GDM1 (cell line): ENCODE data around the gene ACSF2.
"Not testable (repeated sequence)": the region's sequence is repeated elsewhere in the genome, so short reads cannot be mapped to it uniquely, and the experiment has no call there.

Experiments used
- DNase-seq: peaks from one replicate; lab custom pipeline; 2025; lab: John Stamatoyannopoulos, UW

ACSF2 gene

DNA sequence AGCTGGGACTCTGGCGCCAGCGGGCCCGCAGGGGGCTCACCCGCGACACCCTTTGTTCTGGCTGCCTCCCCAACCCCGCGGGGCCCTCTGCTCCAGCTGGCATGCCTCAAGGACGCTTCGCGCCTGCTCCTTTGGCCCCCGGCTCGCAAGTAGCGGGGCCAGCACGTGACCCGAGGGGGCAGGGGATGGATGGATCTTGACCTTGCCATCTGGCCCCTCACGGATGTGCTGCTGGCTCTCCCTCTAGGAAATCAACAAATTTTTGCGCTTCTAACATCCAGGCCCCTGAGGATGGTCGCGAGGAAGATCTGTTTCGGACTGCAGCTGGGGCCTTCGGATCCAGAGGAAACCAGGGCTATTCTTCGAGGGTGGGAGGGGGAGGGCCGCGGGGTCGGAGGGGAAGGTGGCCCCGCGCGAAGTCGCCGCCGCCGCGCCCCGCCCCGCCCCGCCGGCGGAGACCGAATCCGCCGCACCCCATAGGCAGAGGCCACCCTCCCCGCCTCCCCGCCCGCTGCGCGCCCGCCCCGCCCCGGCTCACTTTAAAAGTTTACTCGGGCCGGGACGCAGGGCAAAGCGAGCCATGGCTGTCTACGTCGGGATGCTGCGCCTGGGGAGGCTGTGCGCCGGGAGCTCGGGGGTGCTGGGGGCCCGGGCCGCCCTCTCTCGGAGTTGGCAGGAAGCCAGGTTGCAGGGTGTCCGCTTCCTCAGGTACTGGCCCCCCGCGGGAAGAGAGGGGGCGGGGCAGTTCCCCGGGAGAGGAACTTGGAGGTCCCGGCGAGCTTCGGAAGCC lies at the start of gene ACSF2:
ACSF2 (plus strand) TSS at position 537 of the 790 bp plus-strand sequence; CDS start at position 581, 44 bp downstream.
- DNase-seq = peak; percentile 58

GRCh38 chr17:50379351-50380132 lies 46.5 kb upstream of the ACSF2 start:
- no peak for DNase-seq

GRCh38 chr17:50380369-50381259 lies 45.4 kb upstream of the ACSF2 start:
- DNase-seq = no peak

DNA sequence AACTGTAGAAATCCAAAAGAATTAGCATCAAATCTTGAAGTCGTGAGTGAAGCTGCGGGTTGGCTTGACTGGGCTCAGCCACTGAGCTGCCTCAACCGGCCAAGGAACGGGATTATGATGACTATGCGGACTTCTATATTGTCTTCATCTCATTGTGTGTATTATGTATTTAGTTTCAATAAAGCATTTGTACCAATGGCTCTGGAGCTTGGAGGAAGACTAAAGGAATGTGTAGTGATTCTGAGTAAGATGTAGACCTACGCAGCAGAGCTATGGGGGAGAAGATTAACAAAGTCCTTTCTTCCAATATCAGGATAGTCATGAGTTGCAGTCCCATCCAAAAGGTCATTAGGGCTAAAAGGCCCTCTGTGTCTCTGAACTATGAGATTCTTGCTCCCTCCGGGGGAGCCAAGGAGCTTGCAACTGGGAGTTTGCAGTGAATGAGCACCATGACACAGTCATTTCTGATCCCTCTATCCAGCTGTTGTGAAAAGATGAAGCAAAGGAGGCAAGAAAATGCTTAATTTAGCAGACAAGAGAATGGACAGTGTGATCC lies 44.7 kb upstream of the ACSF2 start:
- DNase-seq = no peak

GRCh38 chr17:50381920-50382319 lies 44.1 kb upstream of the ACSF2 start:
- no peak for DNase-seq

GRCh38 chr17:50382931-50383330 lies 43.1 kb upstream of the ACSF2 start:
- DNase-seq = no peak

DNA sequence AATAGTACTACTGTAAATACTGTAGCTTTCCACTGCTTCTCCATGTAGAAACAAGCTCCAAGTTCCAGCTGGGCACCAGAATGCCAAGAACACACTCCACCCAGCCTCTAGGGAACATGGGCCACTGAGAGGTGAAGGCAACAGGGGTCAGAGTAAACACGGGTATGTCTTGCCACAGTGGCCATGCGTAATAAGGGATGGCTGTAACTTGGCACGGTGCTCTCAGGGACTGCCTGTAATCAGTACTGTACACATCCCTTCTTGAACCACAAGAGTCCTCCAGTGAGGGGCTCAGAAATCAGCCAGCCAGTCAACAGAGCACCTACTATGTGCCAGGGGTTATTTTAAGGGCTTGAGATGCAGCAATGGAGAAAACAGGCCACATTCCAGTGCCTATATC lies 39.5 kb upstream of the ACSF2 start:
- no peak for DNase-seq

- no peak for DNase-seq
These were observed 37.3 kb upstream of the ACSF2 start for GRCh38 chr17:50388728-50389127.

- no peak for DNase-seq
These were observed 36.5 kb upstream of the ACSF2 start for GRCh38 chr17:50389534-50389933.

DNA sequence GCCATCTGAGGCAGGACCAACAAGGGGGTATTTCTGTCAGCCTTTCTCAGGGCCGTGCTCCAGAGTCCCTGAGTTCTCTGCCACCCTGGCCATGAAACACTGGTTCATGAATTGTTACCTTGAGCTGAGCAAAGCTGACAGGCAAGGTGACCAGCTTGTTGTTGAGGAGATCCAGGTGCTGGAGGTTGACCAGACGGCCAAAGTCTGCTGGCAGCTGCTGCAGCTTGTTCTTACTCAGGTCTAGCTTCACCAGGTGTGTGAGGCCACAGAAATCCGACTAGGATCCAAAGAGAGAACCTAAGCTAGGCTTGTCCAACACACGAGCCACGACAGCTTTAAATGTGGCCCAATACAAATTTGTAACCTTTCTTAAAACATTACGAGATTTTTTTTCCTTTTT lies 33.4 kb upstream of the ACSF2 start:
- DNase-seq = no peak

- DNase-seq = no peak
These were observed 32.3 kb upstream of the ACSF2 start for GRCh38 chr17:50393700-50394099.

DNA sequence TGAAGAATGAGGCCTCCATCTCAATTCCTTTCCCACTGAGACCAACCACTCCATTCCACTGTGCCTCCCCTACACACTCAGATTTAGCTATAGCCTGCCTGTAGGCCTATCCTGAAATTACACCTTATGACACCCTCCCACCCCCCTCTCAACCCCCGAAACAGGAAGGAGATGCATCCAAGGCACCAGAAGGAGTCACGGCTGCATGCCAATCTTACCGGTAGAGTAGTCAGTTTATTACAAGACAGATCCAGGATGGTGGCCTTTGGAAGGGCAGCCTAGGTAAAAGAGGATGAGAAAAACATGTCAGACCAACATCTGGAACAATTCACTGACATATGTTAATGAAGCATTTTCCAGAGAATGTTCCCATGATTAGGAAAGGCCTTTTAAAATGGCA lies 31.3 kb upstream of the ACSF2 start:
- no peak for DNase-seq

DNA sequence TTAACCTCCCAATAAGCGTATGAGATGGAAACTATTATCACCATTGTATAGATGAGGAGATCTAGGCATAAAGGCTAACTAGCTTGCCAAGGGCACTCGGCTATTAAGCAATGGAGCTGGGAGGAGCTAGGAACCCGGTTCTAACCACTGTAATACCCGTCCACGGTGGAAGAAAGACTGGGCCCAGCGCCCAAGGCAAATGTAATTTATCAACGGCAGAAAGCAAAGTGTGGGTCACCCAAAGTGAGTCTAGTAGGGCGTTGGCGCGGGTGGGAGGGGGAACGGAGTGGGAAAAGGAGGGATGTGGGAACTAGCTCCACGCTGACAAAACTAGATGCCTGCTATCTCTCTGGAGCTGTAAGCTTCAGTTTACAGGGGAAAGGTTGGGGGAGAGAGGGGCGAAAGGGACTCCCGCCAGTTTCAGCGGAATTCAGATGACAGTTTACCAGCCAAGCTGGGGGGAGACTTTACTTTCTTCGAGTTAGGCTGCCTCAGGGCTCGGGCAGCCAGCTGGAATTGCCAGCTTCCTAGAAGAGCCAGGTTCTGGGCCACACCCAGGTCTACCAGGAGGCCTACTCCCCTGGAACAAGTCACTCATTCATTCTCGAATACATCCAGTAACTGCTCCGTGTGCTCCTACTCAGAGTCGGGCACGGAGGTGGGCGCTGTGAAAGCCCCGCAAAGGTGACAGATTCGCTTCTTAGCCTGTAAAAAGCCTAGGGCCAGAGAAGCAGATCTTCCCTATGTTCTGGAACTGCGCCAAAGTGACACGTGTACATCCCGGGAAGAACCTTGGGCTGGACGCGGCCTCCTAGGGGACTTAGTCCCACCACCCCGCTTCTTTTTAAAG lies 29.5 kb upstream of the ACSF2 start:
- no peak for DNase-seq

DNA sequence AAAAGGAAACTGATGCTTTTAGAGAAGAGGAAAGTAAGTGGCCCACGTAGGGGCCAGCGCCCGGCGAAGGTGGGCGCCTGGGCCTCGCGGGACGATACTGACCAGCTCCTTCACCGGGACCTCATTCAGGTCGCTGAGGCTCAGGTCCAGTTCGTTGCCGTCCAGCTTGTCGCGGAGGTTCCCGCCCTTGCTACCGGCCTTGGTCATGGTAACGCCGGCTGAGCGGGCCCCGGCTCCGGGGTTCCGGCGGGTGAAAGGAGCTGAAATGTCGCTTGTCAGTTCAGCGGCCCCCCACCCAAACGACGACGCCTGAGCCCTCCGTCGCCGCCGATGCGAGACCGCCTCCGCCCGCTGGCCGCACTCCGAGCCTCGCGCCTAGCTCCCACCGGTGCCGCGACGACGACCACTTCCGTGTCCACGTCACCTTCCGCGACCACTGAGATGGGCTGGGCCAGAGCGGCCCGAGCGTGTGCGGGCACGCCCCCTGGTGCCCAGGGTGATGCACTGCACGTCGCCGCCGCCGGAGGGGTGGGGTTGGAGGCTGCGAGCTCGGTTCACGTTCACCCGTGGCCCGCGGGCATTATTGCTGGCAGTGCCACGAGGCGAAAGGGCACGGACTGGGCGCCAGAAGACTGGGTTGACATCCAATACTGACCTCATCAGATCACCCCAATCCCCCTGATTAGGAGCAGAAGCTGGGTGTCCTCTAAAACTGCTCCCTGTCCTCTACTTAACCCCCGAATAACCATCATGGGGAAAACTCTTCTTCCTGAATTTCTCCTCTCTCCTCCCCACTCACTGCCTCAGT lies 28.7 kb upstream of the ACSF2 start, which contains the start of gene LRRC59:
LRRC59 (minus strand) TSS at position 413 of the 808 bp plus-strand sequence; CDS start at position 207, 206 bp downstream.
- peak; percentile 80 for DNase-seq

DNA sequence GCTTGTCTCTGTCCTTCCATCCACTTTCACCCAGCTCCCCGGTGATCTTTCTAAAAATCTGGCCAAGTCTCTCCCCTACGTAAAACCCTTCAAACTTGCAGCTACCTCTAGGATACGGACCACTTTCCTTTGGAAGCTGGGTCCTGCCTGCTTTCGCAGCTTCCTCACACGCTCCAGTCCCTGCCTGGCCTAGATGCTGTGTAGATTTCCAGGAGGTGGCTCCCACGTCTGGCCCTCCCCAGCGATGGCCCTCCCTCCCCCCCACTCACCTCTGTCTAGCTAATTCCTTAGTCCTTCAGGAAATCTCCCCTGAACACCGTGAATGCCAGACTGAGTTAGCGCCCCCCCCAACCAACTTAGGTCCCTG lies 28.1 kb upstream of the ACSF2 start:
- no peak for DNase-seq

GRCh38 chr17:50398672-50399071 lies 27.3 kb upstream of the ACSF2 start:
- DNase-seq = not testable (repeated sequence)

DNA sequence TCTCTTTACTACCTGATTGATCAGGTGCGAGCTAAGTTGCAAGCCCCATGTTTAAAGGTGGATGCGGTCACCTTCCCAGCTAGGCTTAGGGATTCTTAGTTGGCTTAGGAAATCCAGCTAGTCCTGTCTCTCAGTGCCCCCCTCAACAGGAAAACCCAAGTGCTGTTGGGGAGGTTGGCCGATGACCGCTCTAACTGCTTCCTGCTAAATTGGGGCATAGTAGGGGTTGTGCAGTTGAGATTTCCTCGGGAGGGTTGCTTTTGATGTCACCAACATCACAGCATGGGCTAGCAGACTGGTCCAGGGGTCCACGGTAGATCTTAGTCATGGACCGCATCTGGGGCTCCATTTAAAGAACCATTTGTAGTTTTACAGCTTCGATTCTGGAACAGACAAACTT lies 26.4 kb upstream of the ACSF2 start:
- DNase-seq = not testable (repeated sequence)

GRCh38 chr17:50405351-50405750 lies 20.7 kb upstream of the ACSF2 start:
- DNase-seq = not testable (repeated sequence)

DNA sequence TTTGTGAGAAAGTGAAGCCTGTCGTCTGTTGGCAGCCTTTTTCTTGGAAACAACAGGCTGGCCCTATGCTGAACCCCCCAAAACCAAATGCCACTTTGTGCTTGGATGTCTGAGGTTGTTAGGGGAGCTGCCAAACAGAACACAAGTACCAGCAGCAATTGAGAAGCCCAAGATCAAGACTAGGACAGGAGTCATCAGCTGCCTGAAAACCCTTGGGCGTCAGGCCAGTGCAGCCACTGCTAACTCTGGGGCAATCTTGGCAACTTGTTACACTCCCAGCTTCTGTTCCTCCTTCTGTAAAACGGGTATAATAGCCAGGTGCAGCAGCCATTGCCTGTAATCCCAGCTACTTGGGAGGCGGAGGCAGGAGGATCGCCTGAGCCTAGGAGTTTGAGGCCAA lies 19.4 kb upstream of the ACSF2 start:
- DNase-seq = no peak

DNA sequence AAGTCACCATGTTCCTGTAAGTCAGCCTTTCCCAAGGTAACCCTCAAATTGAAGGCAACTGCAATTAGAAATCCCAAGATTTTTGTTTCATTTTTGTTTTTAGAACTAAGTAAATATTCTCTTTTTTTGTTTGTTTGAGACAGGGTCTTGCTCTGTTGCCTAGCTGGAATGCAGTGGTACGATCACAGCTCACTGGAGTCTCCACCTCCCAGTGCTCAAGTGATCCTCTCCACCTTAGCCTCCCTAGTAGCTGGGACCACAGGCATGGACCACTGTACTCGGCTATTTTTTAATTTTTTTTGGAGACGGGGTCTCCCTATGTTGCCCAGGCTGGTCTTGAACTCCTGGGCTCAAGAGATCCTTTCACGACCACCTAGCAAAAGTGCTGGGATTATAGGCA lies 18.1 kb upstream of the ACSF2 start:
- no peak for DNase-seq
